ENCODE data around the gene TXNRD2. TPM values are rescaled to one million over a fixed set of nuclear protein-coding genes. Genes with fewer than 3 reads are reported as not detected.

Gene TXNRD2
- total RNA-seq, 1 donor from 2014 or later = 23.0 TPM

- no peak overlapping the region for H3K4me3 Mint-ChIP-seq (ENCODE audit: unreplicated experiment)
- H3K27ac Mint-ChIP-seq (ENCODE audit: unreplicated experiment) = peak overlapping the region; percentile 13
- peaks cover 19% of the 10 kb centered on the region for H3K27me3 Mint-ChIP-seq (ENCODE audit: unreplicated experiment)
- no peaks in the 10 kb centered on the region for H3K9me3 Mint-ChIP-seq (ENCODE audit: unreplicated experiment)
- no peak for TF ChIP-seq CTCF (IDR thresholded peaks at IDR 0.05; ENCODE audit: unreplicated experiment)
- DNase-seq (ENCODE audit: low spot score) = no peak
- H3K4me1 Mint-ChIP-seq (ENCODE audit: unreplicated experiment) = peaks cover 32% of the 10 kb centered on the region
- no peaks in the 10 kb centered on the region for H3K36me3 Mint-ChIP-seq (ENCODE audit: low read depth, unreplicated experiment)
Measured at GRCh38 chr22:19888131-19888746, 53.4 kb downstream of the TXNRD2 start.

DNA sequence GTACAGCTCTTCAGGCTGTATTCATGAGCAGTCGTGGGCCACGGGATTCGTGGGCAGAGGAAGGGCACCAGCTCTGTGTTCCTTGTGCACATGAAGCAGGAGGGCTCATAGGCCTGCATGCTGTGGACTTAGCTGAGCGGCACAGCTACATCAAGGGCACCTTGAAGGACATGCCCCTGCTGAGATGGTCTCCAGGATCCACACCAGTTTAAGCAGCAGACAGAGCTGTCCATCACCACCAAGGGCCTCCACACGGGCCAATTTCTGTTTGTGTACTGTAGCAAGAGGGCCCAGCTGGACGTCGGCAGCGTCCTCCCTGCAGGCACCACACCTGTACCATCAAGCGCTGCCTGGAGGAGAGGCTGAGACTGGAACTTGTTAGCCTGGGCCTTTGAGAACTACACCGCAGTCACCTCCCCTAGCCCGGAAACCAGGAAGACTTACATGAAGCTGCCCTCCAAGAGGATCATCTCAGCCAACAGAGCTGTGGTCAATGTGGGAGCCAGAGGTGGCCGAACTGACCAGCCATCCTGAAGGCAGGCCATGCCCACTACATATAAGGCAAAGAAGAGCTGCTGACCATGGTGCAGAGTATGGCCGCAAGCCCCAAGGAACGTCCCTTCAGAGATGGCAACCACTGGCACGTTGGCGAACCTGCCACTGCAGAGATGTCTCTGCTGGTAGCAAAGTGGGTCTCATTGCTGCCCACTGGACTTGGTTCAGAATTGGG, 54.2 kb downstream of the TXNRD2 start:
- no peak for DNase-seq (ENCODE audit: low spot score)
- Mint-ChIP-seq H3K9me3 (ENCODE audit: unreplicated experiment) (no peaks in the 10 kb centered on the region), H3K36me3 (ENCODE audit: low read depth, unreplicated experiment) (no peaks in the 10 kb centered on the region), H3K4me3 (ENCODE audit: unreplicated experiment) (no peak overlapping the region), H3K27ac (ENCODE audit: unreplicated experiment) (no peak overlapping the region), H3K4me1 (ENCODE audit: unreplicated experiment) (peaks cover 25% of the 10 kb centered on the region), H3K27me3 (ENCODE audit: unreplicated experiment) (peaks cover 19% of the 10 kb centered on the region)
- TF ChIP-seq CTCF (IDR thresholded peaks at IDR 0.05; ENCODE audit: unreplicated experiment) = no peak

DNA sequence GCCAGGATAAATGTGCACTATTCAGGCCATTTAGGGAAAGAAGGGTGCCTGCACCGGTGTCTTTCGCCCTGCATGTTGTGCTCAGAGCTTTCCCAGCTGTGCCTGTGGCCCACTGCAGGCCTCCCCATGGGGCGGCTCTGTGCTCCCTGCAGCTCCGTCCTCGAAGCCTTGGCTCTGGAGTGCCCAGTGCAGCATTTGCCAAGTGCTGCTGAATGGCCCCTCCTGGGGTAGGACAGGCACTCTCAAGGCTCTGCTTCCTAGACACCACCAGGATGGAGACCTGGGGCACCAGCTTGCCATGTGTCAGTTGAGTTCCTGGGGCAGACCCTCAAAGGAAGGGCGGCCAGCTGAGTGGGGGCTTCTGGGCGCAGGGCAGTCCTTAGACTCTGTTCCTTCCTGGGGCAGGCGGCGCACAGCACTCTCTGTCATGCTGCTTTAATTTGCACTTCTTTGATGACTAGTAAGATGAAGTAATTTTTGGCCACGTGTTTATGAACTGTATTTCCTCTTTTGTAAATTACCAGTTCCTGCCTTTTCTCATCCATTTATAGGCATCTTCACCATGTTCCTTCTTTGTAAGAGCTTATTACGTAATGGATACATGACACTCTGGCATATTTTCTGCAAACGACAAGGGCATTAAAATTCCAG, 54.9 kb downstream of the TXNRD2 start:
- no peak overlapping the region for H3K27ac Mint-ChIP-seq (ENCODE audit: unreplicated experiment)
- H3K9me3 Mint-ChIP-seq (ENCODE audit: unreplicated experiment) = no peaks in the 10 kb centered on the region
- H3K4me1 Mint-ChIP-seq (ENCODE audit: unreplicated experiment) = peaks cover 22% of the 10 kb centered on the region
- no peaks in the 10 kb centered on the region for H3K36me3 Mint-ChIP-seq (ENCODE audit: low read depth, unreplicated experiment)
- TF ChIP-seq CTCF (IDR thresholded peaks at IDR 0.05; ENCODE audit: unreplicated experiment) = no peak
- no peak for DNase-seq (ENCODE audit: low spot score)
- peaks cover 21% of the 10 kb centered on the region for H3K27me3 Mint-ChIP-seq (ENCODE audit: unreplicated experiment)
- no peak overlapping the region for H3K4me3 Mint-ChIP-seq (ENCODE audit: unreplicated experiment)

DNA sequence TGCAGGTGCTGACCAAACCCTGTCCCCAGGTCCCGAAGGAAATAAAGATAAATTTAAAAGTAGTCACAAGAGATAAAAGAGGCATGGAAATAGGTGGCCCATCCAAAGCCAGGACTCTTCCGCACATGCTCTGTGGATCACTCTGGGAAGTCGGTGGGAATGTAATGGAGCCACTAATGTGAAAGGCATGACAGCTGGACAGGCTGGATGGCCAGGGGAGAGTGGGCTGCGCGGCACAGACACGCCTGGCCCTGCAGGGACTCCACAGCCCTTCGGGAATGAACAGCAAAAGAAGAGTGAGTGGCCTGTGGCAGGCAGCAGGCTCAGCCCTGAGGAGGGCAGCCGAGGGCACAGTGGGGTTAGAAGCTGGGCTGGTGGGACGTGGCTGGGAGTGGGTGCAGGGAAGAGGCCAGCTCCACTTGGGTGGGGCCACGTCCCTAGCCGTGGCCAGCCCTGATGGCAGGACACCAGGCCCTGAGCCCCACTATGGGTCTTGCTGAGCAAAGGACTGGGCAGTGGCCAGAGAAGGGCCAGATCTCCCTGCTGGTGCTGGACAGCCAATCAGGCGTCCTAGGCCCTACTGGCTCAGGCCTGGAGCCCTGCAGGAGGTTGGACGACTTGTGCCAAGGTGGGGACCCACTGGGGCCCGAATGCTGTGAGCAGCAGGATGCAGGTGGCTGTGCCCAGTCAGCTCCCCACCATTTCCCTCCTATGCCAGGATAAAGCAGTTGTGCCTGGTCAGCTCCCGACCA, 55.6 kb downstream of the TXNRD2 start:
- Mint-ChIP-seq H3K27ac (ENCODE audit: unreplicated experiment) (peak overlapping the region; percentile 61), H3K27me3 (ENCODE audit: unreplicated experiment) (peaks cover 23% of the 10 kb centered on the region), H3K4me1 (ENCODE audit: unreplicated experiment) (peaks cover 17% of the 10 kb centered on the region), H3K9me3 (ENCODE audit: unreplicated experiment) (no peaks in the 10 kb centered on the region), H3K36me3 (ENCODE audit: low read depth, unreplicated experiment) (no peaks in the 10 kb centered on the region), H3K4me3 (ENCODE audit: unreplicated experiment) (no peak overlapping the region)
- no peak for DNase-seq (ENCODE audit: low spot score)
- TF ChIP-seq CTCF (IDR thresholded peaks at IDR 0.05; ENCODE audit: unreplicated experiment) = no peak

Data from endothelial cell (in vitro differentiated cells).